GM12878 (cell line): Measurements from ENCODE around the gene UQCC5. TPM values are rescaled to one million over a fixed set of nuclear protein-coding genes. Genes with fewer than 3 reads are reported as not detected.

Experiments
- E2F8 ChIP-seq: fragments of 450-650 bp; IDR thresholded peaks from 2 replicates; pipeline ENCODE4 v1.6.1; 2018; ENCODE audit warnings: mild to moderate bottlenecking, low read depth, moderate library complexity; ENCODE audit not compliant: partially characterized antibody
- ESRRA ChIP-seq: IDR thresholded peaks from 2 replicates; pipeline ENCODE4 v1.6.1; 2012; ENCODE audit warnings: mild to moderate bottlenecking, low read length, improper control_type of control experiment
- HDGF ChIP-seq: fragments of 450-650 bp; IDR thresholded peaks from 2 replicates; pipeline ENCODE4 v1.6.1; 2016; ENCODE audit warnings: antibody characterized with exemption
- MAX ChIP-seq: IDR thresholded peaks from 2 replicates; pipeline ENCODE4 v1.6.1; 2012; ENCODE audit warnings: low read depth, low read length, improper control_type of control experiment
- NR2F1 ChIP-seq: fragments of 450-650 bp; conservative IDR thresholded peaks from 2 replicates; pipeline ENCODE4 v1.6.1; 2017; ENCODE audit warnings: mild to moderate bottlenecking
- SREBF2 ChIP-seq: IDR thresholded peaks from 2 replicates; pipeline ENCODE4 v1.6.1; 2012; ENCODE audit warnings: mild to moderate bottlenecking, low read length
- ZBTB11 ChIP-seq: fragments of 450-650 bp; formaldehyde crosslinking; IDR thresholded peaks from 2 replicates; pipeline ENCODE4 v1.5.0; 2022; ENCODE audit warnings: mild to moderate bottlenecking, missing genetic modification characterization
- polyA plus RNA-seq, 11 experiments: library from polyadenylated mRNA; depleted of rRNA in 4 of 11; unstranded in 6 of 11; stranded (reverse) in 5 of 11; fragments of >200 nt; fragmentation: Nextera tagmentation in 4 of 11; fragmentation: Illumina TruSeq in 1 of 11; extraction: Ambion mirVana in 4 of 11; extraction: Trizol in 1 of 11; gene quantifications; 1 replicate in 1 of 11; 2 replicates in 10 of 11; pipeline versions ENCODE4 v1.2.1 to v1.2.3, GENCODE V29; 2011 to 2016; ENCODE audit warnings: inconsistent platforms in 2 of 11, missing spikeins in 2 of 11, low read depth in 1 of 11
- total RNA-seq, 4 experiments: library from RNA; depleted of rRNA in 3 of 4; stranded (reverse); fragments of >200 nt in 3 of 4; fragmentation: Illumina TruSeq in 1 of 4; extraction: Trizol in 1 of 4; gene quantifications; 2 replicates each; pipeline versions ENCODE4 v1.2.1 to v1.2.3, GENCODE V29; 2013 to 2021

The UQCC5 gene
- total and polyA plus RNA-seq, 10 of the 15 experiments (the other 5 are each of a cell fraction or from before 2014, with no cell fraction given), result 15.1 to 84.8 (median 28.0) TPM

GRCh38 chr3:52552089-52552488 is 15.7 kb downstream of the UQCC5 start (continued):
- no peak for TF ChIP-seq E2F8
- no peak for TF ChIP-seq SREBF2
- TF ChIP-seq ZBTB11, result no peak
- TF ChIP-seq NR2F1, result no peak
- no peak for TF ChIP-seq ESRRA
- TF ChIP-seq MAX, result no peak
- no peak for TF ChIP-seq HDGF
